Epithelial cell of esophagus (primary cell): ENCODE results near the gene FKBP2.
"Not testable (repeated sequence)": the region's sequence is repeated elsewhere in the genome, so short reads cannot be mapped to it uniquely, and the experiment has no call there.

Source experiments
- DNase-seq: peaks from one replicate; pipeline ENCODE4 v3.0.0; 2010; ENCODE audit warnings: low read depth
- H3K4me3 ChIP-seq: 2 replicates; pipeline ENCODE4 v1.5.1; 2011; ENCODE audit warnings: mild to moderate bottlenecking, low read length, control low read depth
- TF ChIP-seq, protein P1 (sequence below): IDR thresholded peaks from 2 replicates; pipeline ENCODE4 v1.5.1; 2011; ENCODE audit warnings: low read depth, mild to moderate bottlenecking, low read length, control low read depth, inconsistent platforms; ENCODE audit not compliant: insufficient read depth; ENCODE audit errors: missing control alignments

Gene FKBP2

DNA sequence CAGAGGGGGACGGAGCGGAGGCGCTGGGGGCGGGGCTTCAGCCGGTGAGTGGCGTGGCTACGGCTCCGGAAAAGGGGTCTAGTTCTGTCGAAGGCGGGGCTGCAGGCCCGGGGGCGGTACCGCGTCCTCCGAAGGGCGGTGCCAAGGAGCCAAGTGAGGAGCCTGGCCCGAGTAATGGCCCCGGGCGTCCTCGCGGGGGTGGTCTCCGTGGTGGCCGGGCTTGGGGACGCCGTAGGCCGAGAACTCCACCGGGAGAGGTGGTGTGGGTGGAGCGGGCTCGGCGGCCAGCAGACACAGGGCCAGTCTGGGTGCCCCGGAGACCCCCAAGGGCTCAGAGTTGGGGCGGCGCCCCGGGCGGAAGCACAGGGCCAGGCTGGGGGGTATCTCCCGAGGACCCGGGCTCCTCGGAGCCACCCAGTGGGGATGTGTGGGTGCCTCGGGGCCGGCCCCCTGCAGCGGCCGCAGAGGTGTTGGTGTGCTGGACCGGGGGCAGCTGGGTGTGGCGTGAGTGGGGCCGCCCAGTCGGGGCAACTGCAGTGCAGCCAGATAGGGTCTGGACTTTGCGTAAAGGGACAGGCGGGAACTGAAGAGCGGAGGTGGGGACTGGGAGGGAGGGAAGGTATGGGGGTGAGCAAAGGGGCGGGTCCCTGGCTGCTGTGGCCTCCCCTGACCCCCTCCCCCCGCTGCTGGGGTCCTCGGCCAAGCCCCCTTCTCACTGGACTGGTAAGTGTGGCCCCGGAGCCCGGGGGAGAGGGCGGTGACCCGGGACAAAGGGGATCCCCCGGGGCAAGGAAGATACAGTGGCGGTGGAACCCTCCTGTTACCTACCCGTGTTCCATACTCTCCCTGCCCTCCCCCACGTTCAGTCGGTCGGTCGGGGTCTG lies 838 bp downstream of the FKBP2 start:
- DNase-seq = peak; percentile 38
- TF ChIP-seq, protein P1, sequence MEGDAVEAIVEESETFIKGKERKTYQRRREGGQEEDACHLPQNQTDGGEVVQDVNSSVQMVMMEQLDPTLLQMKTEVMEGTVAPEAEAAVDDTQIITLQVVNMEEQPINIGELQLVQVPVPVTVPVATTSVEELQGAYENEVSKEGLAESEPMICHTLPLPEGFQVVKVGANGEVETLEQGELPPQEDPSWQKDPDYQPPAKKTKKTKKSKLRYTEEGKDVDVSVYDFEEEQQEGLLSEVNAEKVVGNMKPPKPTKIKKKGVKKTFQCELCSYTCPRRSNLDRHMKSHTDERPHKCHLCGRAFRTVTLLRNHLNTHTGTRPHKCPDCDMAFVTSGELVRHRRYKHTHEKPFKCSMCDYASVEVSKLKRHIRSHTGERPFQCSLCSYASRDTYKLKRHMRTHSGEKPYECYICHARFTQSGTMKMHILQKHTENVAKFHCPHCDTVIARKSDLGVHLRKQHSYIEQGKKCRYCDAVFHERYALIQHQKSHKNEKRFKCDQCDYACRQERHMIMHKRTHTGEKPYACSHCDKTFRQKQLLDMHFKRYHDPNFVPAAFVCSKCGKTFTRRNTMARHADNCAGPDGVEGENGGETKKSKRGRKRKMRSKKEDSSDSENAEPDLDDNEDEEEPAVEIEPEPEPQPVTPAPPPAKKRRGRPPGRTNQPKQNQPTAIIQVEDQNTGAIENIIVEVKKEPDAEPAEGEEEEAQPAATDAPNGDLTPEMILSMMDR = no peak
- peak overlapping the region; percentile 73 for H3K4me3 ChIP-seq

DNA sequence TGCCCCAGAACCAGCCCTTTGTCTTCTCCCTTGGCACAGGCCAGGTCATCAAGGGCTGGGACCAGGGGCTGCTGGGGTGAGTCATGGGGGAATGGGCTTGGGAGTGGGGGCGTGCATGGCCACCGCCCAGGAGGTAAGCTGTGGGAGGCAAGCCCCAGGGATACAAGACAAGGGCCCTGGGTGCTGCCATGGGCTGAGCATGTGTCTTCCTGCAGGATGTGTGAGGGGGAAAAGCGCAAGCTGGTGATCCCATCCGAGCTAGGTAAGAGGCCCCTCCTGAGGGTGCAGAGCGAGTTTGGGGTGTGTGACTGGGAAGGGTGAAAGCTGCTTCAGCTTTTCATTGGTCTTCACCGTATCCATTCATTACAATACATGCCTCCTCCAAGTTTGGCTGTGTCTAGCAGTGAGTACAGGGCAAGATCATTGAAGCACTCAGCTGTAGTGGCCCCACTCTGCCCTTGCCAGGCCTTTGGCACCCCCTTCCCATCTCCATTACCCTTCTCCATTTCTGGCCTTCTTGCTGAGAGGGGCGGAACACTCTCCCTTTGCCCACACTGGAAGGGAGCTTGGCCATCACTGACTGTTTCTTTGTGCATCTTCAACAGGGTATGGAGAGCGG lies 2.5 kb downstream of the FKBP2 start:
- TF ChIP-seq, protein P1 = no peak
- no peak for DNase-seq
- no peak overlapping the region for H3K4me3 ChIP-seq

DNA sequence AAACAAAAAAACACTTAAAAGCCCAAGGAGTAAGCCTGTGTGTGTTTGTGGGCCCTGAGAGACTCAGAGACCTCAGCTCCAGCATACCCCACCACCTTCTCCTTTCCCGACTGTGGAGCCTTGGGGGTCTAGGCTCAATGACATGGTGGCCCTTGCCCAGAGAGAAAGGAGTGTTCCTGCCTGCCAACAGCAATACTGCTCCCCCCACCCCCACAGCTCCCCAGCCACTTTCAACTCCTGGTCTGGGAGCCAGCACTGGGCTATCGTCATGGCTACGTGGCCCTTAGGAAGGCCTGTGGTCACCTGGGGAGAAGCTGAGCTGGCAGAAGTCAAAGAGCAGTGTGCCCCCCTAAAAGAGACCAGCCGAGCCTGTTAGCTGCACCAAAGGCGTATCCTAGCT lies 3.2 kb downstream of the FKBP2 start:
- TF ChIP-seq, protein P1 = no peak
- no peak overlapping the region for H3K4me3 ChIP-seq
- no peak for DNase-seq

DNA sequence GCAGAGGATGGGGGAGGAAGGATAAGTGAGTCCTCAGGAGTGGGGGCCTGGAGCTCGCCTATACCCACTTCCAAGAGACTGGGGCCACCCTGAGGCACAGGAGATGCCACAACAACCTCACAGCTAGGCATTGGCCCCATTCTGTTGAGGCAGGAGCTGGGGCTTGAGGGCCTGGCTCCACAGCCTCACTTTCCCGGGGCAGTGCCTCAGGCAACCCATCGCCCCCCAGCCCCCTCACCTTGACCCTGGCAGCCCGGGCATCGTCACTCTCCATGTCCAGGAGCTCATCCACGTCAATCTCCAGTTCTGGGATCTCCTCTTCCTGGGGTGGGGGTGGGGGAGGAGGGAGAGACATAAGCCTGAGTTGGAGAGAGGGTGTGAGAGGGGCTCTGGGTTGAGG lies 4.1 kb downstream of the FKBP2 start:
- H3K4me3 ChIP-seq = peak overlapping the region; percentile 67
- TF ChIP-seq, protein P1 = no peak
- no peak for DNase-seq

DNA sequence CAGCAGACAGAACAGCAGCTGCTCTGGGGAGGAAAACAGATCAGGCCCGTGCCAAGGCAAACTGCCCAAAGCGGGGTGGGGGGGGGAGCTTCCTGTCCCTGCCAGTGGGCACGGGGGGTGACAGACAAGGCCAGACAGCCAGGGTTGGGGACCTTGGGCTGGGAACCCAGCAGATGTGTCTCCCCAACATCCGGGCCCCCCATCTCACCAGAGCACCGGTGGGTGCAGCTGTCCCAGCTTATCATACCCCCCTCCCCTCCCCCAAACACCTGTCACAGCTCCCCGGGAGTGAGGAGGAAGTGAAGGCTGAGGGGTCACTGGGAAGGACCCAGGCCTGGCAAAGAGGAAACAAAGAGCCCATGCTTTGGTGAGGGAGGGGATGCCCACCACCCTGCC lies 4.5 kb downstream of the FKBP2 start:
- DNase-seq = no peak
- TF ChIP-seq, protein P1 = no peak
- H3K4me3 ChIP-seq = peak overlapping the region; percentile 67

DNA sequence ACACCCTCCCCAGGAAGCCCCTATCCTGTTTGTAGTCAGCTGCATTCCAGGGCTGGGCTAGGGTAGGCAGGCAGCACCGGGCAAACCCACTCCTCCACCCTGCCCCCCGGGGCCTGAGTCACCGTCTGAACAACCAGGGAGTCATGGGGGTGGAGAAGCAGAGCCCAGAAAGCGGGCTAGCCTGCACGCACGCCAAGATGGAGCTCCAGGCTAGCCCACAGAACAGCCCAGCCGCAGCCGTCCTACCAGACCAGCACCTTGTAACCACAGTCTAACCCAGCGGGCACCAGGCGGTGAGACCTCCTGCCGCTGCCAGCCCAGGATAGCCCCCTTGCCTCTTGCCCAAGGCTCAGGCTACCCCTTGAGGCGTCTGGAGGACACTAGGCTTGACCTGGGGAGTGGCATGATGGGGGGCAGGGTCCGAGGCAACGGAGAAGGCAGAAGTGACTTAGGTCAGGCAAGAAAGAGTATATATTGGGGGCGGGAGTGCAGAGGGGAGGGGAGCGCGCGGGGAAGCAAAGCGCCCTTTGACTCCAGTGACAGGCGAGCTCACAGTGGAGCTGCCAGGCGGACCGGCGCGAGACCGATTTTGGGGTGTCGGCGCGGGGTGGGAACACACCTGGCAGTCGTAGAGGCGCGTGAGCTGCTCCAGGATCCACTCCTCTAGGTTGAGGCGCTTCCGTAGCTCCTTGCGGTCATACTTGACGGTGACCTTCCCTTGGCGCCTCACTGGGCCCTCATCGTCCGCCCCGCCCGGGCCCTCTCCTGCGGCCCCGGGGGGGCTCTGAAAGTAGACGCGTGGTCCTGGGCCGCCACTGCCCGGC lies 5.1 kb downstream of the FKBP2 start:
- H3K4me3 ChIP-seq = peak overlapping the region; percentile 67
- DNase-seq = peak; percentile 99
- TF ChIP-seq, protein P1 = no peak

DNA sequence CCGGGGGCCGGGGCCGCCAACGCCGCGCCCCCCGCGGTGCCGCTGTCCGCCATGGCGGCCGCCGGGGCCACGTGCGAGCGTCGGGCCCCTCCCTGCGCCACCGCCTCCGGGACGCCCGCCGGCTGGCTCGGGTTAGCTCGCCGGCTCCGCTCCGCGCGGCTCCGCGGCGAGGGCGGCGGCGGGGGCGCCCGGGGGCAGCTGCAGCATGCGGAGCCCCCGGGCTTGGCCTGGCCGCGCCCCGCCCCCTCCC lies 5.7 kb downstream of the FKBP2 start:
- not testable (repeated sequence) for H3K4me3 ChIP-seq, DNase-seq
